GM18519 (cell line): ENCODE results near the gene AGER.
"Not testable (repeated sequence)": the region's sequence is repeated elsewhere in the genome, so short reads cannot be mapped to it uniquely, and the experiment has no call there.

Experiments used
- ATAC-seq: cut with Tn5 transposase; IDR thresholded peaks from one replicate; pipeline ENCODE4 v1.9.1; 2021; ENCODE audit warnings: mild to moderate bottlenecking, moderate library complexity; ENCODE audit not compliant: unreplicated experiment, low FRiP score

The AGER gene

GRCh38 chr6:32187725-32188380 is 3.8 kb upstream of the AGER start:
- ATAC-seq = not testable (repeated sequence)

DNA sequence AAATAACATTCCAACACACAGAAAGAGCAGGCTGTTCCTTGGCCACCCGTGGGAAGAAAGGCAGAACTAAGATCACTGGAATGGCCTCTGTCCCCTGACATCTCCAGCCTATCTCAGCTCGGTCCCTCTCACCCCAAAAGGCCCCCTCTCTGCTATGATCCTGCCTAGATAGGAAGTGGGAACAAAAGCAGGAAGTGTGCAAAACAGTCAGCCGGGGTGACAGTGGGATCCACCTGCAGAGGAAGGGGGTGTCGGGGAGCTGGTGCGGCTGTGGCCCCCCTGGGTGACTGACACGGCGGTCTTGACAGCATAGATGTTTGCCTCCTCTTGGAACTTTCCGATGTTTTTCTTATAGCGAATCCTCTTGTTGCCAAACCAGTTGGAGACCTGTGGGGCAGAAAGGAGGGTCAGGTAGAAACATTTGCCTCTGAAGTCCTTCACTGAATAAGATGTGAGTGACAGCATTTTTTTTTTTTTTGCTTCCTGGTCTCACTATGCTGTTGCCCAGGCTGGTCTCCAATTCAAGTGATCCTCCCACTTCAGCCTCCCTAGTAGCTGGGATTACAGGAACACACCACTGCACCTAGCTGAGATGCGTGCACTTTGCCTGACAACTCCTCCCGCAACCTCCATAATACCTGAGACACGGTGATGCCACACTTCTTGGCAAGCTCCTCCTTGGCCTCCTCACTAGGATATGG is 3.1 kb upstream of the AGER start:
- ATAC-seq = no peak

- ATAC-seq = not testable (repeated sequence)
Observed at GRCh38 chr6:32186151-32186840, 2.2 kb upstream of the AGER start.

GRCh38 chr6:32185681-32186131 is 1.7 kb upstream of the AGER start:
- not testable (repeated sequence) for ATAC-seq

- ATAC-seq = no peak
Observed at GRCh38 chr6:32183483-32184083, 470 bp downstream of the AGER start.

DNA sequence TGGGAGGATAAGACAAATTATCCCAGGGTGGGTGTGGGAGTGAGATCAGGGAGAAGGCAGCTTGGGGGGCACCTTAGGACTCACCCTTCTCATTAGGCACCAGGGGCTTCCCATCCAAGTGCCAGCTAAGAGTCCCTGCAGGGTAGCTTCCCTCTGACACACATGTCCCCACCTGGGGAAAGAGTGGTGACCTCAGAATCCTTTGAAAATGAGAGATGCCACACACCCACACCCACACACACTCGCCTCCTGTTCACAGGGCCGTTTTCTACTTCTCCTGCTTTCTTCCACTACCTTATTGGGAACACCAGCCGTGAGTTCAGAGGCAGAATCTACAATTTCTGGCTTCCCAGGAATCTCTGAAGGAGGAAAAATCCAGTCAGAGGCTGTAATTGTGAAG is 1.0 kb downstream of the AGER start:
- no peak for ATAC-seq

GRCh38 chr6:32182555-32182981 is 1.5 kb downstream of the AGER start:
- ATAC-seq = no peak

GRCh38 chr6:32181915-32182529 is 2.0 kb downstream of the AGER start:
- no peak for ATAC-seq

DNA sequence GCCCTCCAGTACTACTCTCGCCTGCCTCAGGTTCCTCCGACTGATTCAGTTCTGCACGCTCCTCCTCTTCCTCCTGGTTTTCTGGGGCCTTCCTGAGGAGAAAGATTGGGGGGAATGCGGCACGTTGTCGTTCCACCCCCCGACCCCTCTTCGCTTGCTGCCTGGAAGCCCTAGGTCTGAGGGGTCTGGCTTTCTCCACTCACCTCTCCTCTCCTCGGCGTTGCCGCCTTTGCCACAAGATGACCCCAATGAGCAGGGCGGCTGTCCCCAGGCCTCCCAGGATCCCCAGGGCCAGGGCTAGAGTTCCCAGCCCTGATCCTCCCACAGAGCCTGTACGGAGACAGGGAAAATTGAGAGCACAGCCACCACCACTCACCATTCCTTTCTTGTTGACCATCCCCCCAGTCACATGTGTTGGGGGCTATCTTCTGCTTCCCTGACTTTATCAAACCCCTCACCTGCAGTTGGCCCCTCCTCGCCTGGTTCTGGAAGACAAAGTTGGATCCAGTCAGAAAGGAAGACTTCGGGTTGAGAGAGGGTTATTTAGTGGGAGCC is 2.8 kb downstream of the AGER start:
- no peak for ATAC-seq

DNA sequence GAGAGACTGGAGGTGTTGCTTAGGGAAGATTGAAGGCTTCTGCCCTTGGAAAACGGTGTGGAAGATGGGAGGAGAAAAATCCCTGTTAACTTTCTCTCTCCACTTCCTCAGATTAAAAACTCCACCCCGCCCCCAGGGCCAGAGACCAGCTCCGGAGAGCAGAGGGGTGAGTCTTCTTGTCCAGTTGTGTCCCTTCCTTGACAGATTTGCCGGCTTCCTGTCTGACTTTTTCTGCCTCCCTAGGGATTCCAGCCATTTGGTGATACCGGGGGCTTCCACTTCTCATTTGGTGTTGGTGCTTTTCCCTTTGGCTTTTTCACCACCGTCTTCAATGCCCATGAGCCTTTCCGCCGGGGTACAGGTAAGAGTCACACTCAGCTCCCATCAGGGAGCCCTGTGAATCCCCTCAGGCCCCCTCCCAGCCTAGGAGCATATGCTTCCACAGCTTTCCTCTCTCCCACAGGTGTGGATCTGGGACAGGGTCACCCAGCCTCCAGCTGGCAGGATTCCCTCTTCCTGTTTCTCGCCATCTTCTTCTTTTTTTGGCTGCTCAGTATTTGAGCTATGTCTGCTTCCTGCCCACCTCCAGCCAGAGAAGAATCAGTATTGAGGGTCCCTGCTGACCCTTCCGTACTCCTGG is 4.2 kb downstream of the AGER start:
- ATAC-seq = no peak

GRCh38 chr6:32178547-32179440 is 5.3 kb downstream of the AGER start:
- ATAC-seq = no peak

DNA sequence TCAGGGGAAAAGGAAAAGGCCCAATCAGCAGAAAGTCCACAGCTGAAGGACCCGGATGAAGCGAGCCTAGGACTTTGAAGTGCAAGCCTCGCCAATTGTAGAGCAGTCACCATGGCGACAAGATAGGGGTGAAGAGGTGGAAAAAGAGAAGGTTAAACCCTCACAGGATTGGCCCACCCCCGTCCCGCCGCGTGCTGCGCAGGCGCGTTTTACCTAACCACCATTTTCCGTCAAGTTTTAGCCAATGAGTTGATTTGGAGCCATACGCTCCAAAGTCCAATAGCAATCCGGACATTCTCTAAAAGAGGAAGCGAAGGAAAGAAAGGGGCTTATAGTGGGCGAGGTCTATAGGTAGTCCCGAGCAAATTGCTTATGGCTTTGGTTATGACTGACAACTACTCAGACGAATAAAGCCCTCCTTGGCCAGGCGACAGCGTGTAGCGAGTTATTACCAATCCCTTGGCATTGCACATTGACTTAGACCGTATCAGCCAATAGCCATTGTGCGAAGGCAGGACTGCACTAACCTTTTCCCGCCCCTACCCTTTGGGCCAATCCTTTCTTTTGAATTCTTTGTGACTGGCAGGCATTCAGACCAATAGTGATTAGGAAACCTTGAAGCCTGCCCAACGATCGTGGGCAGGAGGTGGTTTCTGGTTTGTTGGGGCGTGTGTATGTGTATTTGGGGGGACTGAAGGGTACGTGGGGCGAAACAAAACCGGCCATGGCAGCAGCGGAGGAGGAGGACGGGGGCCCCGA is 6.1 kb downstream of the AGER start, which contains the start of gene RNF5:
Gene RNF5, plus strand, starts transcription at position 618 of the 759 bp plus-strand sequence. Its CDS starts 107 bp downstream, at position 725.
- ATAC-seq = peak; percentile 73

DNA sequence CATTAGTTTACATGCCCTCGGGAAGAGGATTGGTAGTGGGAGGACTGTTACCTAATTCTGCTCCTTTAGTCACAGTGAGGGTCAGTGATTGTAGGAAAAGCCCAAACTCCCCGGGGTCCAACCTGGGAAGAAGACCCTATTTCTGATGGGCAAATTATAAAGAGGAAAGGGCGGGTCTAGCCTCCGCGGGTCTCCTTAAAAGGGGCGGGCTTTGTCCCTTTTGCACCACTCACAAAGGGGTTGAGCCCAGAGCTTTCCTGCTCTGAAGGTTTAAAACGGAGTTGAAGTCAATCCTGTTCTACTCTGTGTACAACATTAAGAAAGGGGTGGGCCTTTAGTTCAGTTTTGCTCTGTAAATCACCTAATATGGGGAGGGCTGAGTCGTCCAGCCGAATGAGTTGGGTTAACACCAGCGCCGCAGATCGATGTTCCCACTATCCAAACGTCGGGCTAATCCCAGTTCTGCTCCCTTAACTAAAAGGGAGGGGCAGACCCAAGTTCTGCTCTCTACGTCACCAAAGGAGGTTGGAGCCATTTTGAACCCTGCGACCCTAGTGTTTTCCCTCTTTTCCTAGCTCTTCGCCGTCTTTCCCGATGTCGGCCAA is 6.8 kb downstream of the AGER start:
- no peak for ATAC-seq

- ATAC-seq = no peak
Observed at GRCh38 chr6:32176476-32177182, 7.4 kb downstream of the AGER start.

- ATAC-seq = no peak
Observed at GRCh38 chr6:32175711-32176475, 8.2 kb downstream of the AGER start, which contains the start of gene AGPAT1. AGPAT1 (minus strand) TSS chr6:32176084; CDS start chr6:32171496, 4,588 bp downstream.

DNA sequence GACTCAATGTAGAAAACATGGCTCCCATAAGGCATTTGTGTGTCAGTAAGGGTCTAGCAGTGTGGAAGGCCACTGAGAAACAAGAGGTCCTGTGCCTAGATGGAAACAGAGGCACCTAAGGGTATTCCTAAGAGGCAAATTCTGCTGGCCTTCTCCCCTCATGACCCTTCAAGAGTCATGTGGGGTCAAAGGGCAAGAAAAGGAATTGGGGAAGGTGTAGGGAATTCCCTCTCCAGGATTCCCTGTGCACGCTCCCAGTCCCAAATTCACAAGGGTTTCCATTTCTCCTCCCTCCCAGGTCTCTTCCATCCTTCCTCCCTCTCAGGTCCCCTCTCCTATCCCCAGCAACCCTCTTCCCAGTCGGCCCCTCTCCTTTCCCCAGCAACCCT is 8.7 kb downstream of the AGER start:
- ATAC-seq = no peak
